ENCODE data around the gene TMEM150A. TPM values are rescaled to one million over a fixed set of nuclear protein-coding genes. Genes with fewer than 3 reads are reported as not detected.
"Not testable (repeated sequence)": the region's sequence is repeated elsewhere in the genome, so short reads cannot be mapped to it uniquely, and the experiment has no call there.

The TMEM150A gene
- total RNA-seq, 2 experiments from 2014 or later: 0.92 to 1.1 TPM

DNA sequence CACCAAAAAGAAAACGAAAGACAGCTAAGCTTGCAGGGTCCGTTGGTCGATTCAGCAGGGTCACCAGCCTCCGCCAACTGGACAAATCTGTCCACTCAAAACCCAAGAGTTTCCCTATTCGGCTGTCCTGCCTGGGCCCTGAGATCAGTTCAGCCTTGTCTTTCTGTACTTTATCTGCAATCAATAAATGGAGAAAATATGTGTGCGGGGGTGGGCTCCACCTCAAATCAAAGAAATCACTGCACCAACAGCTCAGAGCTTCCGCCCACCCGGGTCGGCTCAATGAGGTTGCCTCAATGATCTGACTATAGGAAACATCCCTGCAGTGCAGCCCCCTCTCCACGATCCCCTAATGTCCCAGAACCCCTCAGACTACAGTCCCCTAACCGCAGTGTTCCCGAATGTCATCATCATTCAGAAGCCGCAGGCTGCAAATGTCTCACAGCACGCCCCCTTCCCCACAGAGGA, 41.7 kb downstream of the TMEM150A start:
- intact Hi-C loops (cut with micrococcal nuclease; ENCODE audit: unreplicated experiment): loop anchor here (1.0 to 2.0 kb wide), 3 partner anchors 17 to 42 kb away; partner anchors contain the start of genes MAT2A and TMEM150A
- BruUV-seq (replicated peaks): no TSS peak
- H3K27ac ChIP-seq (ENCODE audit: low read depth, low read length, poor library complexity, severe bottlenecking): peak overlapping the region; percentile 65
- H3K9me2 ChIP-seq (ENCODE audit: insufficient read depth, low read length): no peaks in the 10 kb centered on the region
- ChIA-PET POLR2A (interaction anchor here (0.7 to 2.7 kb wide), 10 partner anchors 10 to 583 kb away, joined by 3 to 29 read pairs (median 6); partner anchors contain the start of genes MAT2A, SH2D6, TGOLN2 and VAMP8), CTCF (ENCODE audit: unreplicated experiment) (interaction anchor here (0.5 to 1.3 kb wide), 3 partner anchors 34 to 141 kb away, joined by 3 to 5 read pairs (median 3); partner anchors contain the start of gene C2orf68)
- H2AFZ ChIP-seq (ENCODE audit: low read length): peak overlapping the region; percentile 33; the same call in 1 of the 2 replicates
- peak overlapping the region; percentile 98 for H3K4me2 ChIP-seq (ENCODE audit: low read length)
- H3K79me2 ChIP-seq (ENCODE audit: insufficient read depth, low read depth, low read length): peaks cover 13% of the 10 kb centered on the region
- H4K20me1 ChIP-seq (ENCODE audit: insufficient read depth, low read length): no peaks in the 10 kb centered on the region
- no peak for DNase-seq (ENCODE audit: low spot score)
- peaks cover 30% of the 10 kb centered on the region for H3K4me1 ChIP-seq (ENCODE audit: insufficient read depth, low read length, poor library complexity, severe bottlenecking)
- TF ChIP-seq EZH2phosphoT487 (IDR thresholded peaks at IDR 0.05; ENCODE audit: borderline replicate concordance, low read depth, low read length) (no peak), CTCF (conservative IDR thresholded peaks at IDR 0.05; ENCODE audit: low read length) (no peak)
- peaks cover 28% of the 10 kb centered on the region for H3K36me3 ChIP-seq (ENCODE audit: insufficient read depth, low read length)
- H3K4me3 ChIP-seq (ENCODE audit: low read depth, low read length, poor library complexity, severe bottlenecking): peak overlapping the region; percentile 79
- no peaks in the 10 kb centered on the region for H3K9me3 ChIP-seq (ENCODE audit: low read length)

- peak overlapping the region; percentile 79 for H3K4me3 ChIP-seq (ENCODE audit: low read depth, low read length, poor library complexity, severe bottlenecking)
- H3K36me3 ChIP-seq (ENCODE audit: insufficient read depth, low read length): peaks cover 31% of the 10 kb centered on the region
- intact Hi-C loops (cut with micrococcal nuclease; ENCODE audit: unreplicated experiment): loop anchor here (2.0 kb wide), 1 partner anchor 42 kb away; the partner anchor contains the start of gene TMEM150A
- not testable (repeated sequence) for H2AFZ ChIP-seq (ENCODE audit: low read length); H3K27ac ChIP-seq (ENCODE audit: low read depth, low read length, poor library complexity, severe bottlenecking); H3K9me2 ChIP-seq (ENCODE audit: insufficient read depth, low read length); H3K9me3 ChIP-seq (ENCODE audit: low read length); BruUV-seq (replicated peaks); H4K20me1 ChIP-seq (ENCODE audit: insufficient read depth, low read length); DNase-seq (ENCODE audit: low spot score)
- ChIA-PET CTCF (ENCODE audit: unreplicated experiment) (interaction anchor here (0.5 to 1.3 kb wide), 3 partner anchors 34 to 141 kb away, joined by 3 to 5 read pairs (median 3); partner anchors contain the start of gene C2orf68), POLR2A (interaction anchor here (0.7 to 2.7 kb wide), 8 partner anchors 9 to 233 kb away, joined by 3 to 29 read pairs (median 6); partner anchors contain the start of genes MAT2A, SH2D6, TGOLN2 and VAMP8)
- peaks cover 30% of the 10 kb centered on the region for H3K4me1 ChIP-seq (ENCODE audit: insufficient read depth, low read length, poor library complexity, severe bottlenecking)
- peak overlapping the region; percentile 98 for H3K4me2 ChIP-seq (ENCODE audit: low read length)
- peaks cover 13% of the 10 kb centered on the region for H3K79me2 ChIP-seq (ENCODE audit: insufficient read depth, low read depth, low read length)
These were observed 42.1 kb downstream of the TMEM150A start for GRCh38 chr2:85560403-85560726.

DNA sequence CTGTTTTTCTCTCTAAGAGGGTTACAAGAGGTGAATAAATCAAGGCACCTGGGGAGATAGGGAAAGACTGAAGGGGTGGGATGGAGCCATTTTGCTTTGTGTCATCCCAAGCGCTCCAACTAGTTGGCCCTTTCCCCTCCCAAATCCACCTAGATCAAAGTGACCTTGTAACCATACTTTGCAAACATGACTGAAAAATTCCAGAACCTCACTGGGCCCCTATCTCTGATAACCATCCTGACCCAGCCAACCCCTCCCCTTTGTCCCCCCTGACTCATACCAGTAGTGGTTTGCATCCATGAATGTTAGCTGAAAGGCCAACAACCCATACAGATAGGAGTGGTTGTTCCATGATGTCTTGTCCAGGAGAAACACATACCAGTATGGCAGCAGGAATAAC, 44.3 kb downstream of the TMEM150A start:
- BruUV-seq (replicated peaks): no TSS peak
- peaks cover 49% of the 10 kb centered on the region for H3K36me3 ChIP-seq (ENCODE audit: insufficient read depth, low read length)
- CTCF ChIA-PET (ENCODE audit: unreplicated experiment): no interaction called here
- no peak for TF ChIP-seq EZH2phosphoT487 (IDR thresholded peaks at IDR 0.05; ENCODE audit: borderline replicate concordance, low read depth, low read length)
- no peak for TF ChIP-seq CTCF (conservative IDR thresholded peaks at IDR 0.05; ENCODE audit: low read length)
- POLR2A ChIA-PET: interaction anchor here (1.2 to 1.8 kb wide), 2 partner anchors 9 to 12 kb away, joined by 3 to 7 read pairs; no protein-coding TSS in a partner anchor
- no peaks in the 10 kb centered on the region for H4K20me1 ChIP-seq (ENCODE audit: insufficient read depth, low read length)
- no peak overlapping the region for H2AFZ ChIP-seq (ENCODE audit: low read length)
- no peaks in the 10 kb centered on the region for H3K9me2 ChIP-seq (ENCODE audit: insufficient read depth, low read length)
- DNase-seq (ENCODE audit: low spot score): no peak
- no peak overlapping the region for H3K4me3 ChIP-seq (ENCODE audit: low read depth, low read length, poor library complexity, severe bottlenecking)
- peaks cover 16% of the 10 kb centered on the region for H3K4me1 ChIP-seq (ENCODE audit: insufficient read depth, low read length, poor library complexity, severe bottlenecking)
- H3K27ac ChIP-seq (ENCODE audit: low read depth, low read length, poor library complexity, severe bottlenecking): no peak overlapping the region
- no peaks in the 10 kb centered on the region for H3K9me3 ChIP-seq (ENCODE audit: low read length)
- no peak overlapping the region for H3K4me2 ChIP-seq (ENCODE audit: low read length)
- intact Hi-C loops (cut with micrococcal nuclease; ENCODE audit: unreplicated experiment): no loop called here
- H3K79me2 ChIP-seq (ENCODE audit: insufficient read depth, low read depth, low read length): peaks cover 13% of the 10 kb centered on the region

All from OCI-LY7 (cell line).